SHP77 (cell line): Measurements from ENCODE around the gene ASPN.
"Not testable (repeated sequence)": the region's sequence is repeated elsewhere in the genome, so short reads cannot be mapped to it uniquely, and the experiment has no call there.

Experiments used
- DNase-seq, 2 experiments: peaks; one replicate each; lab custom pipeline; 2025; lab: John Stamatoyannopoulos, UW

ASPN gene

DNA sequence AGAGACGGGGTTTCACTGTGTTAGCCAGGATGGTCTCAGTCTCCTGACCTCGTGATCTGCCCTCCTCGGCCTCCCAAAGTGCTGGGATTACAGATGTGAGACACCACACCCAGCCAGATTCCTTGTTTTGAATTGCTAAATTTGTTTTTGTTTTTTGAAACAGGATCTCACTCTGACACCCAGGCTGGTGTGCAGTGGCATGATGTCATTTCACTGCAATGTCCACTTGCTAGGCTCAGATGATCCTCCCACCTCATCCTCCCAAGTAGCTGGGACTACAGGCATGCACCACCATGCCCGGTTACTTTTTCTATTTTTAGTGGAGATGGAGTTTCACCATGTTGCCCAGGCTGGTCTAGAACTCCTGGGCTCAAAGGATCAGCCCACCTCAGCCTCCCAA, 71.1 kb downstream of the ASPN start:
- not testable (repeated sequence) for DNase-seq

DNA sequence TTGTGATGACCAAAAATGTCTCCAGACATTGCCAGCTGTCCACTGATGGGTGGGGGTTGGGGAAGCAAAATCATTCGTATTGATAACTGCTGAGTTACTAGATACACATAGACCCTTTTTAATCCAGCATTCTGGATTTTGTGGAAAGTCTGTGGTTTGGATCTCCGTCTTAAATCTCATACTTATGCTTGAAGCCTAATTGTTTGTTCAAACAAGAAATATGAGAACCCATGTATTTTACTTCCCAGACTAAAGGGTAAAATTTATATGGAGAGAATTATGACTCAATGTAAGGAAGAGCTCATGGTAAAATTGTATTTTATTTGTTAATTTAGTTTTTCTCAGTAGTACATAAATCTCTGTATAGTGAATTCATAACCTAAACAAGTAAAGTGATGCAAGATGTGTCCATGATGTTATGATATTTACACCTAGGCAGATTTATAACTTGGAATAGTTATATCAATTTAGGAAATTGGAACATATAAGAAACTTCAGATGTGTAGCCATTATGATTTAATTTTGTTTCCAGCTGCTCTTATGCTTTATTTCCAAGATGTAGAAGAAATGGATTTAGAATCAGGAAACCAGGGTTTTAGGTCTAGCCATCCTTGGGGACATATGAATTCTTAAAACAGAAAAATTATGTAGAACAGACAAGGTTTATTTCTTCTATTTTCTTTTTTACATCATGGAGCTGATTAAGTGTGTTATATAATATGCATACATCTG, 73.4 kb downstream of the ASPN start:
- DNase-seq, result no peak

DNA sequence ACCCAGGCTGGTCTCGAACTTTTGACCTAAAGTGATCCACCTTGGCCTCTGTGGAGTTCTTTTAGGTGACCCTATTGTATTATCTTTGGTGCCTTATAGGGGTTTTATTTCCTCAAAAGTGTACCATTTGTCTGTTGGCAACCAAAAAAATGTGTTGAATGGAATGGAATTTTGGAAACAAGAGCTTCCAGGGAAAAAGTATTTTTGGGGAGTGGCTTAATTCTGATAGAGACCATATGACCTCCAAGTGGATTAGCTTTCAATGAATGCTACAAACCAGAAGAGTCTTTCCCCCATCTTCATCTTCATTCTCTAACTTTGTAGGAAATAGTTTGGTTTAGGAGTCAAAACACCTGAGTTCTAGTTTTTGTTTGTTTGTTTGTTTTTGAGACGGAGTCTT, 74.5 kb downstream of the ASPN start:
- DNase-seq, result no peak

DNA sequence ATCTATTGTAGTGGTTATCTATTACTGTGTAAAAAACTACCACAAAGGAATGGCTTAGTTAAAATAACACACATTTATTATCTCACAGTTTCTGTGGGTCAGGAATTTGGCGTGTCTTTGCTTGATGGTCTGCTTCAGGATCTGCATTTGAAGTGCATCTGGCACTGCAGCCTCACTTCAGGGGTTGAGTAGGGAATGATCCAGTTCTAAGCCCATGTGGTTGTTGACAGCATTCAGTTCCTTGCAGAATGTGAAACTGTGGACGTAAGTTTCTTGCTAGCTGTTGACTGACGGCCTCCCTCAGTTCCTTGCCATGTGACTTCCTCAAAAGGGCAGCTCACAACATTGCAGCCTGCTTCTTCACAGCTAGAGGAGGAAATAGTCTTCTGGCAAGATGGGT, 75.8 kb downstream of the ASPN start:
- no peak for DNase-seq
